H9 (cell line): ENCODE results near the gene DHX58. TPM values are rescaled to one million over a fixed set of nuclear protein-coding genes. Genes with fewer than 3 reads are reported as not detected.
"Not testable (repeated sequence)": the region's sequence is repeated elsewhere in the genome, so short reads cannot be mapped to it uniquely, and the experiment has no call there.

ENCODE experiments used
- DNase-seq: peaks from one replicate; pipeline ENCODE4 v3.0.0-alpha.2; 2017
- H2AFZ ChIP-seq: one replicate; pipeline ENCODE4 v1.6.1; 2013; ENCODE audit warnings: mild to moderate bottlenecking, low read length, control low read depth, moderate library complexity
- H2AK5ac ChIP-seq: 2 replicates; pipeline ENCODE4 v1.6.1; 2013; ENCODE audit warnings: low read length, control low read depth, mixed read lengths; ENCODE audit not compliant: insufficient read length
- H2BK120ac ChIP-seq: one replicate; pipeline ENCODE4 v1.6.1; 2013; ENCODE audit warnings: low read depth, mild to moderate bottlenecking, low read length, control low read depth, inconsistent platforms; ENCODE audit not compliant: poor library complexity, severe bottlenecking
- H2BK12ac ChIP-seq: 2 replicates; pipeline ENCODE4 v1.6.1; 2013; ENCODE audit warnings: low read length, control low read depth, mixed read lengths, low read depth; ENCODE audit not compliant: insufficient read length
- H2BK15ac ChIP-seq: 2 replicates; pipeline ENCODE4 v1.6.1; 2013; ENCODE audit warnings: low read depth, low read length, control low read depth
- H2BK20ac ChIP-seq: one replicate; pipeline ENCODE4 v1.6.1; 2013; ENCODE audit warnings: low read depth, mild to moderate bottlenecking, low read length, control low read depth, inconsistent platforms; ENCODE audit not compliant: poor library complexity, severe bottlenecking
- H2BK5ac ChIP-seq: 2 replicates; pipeline ENCODE4 v1.6.1; 2013; ENCODE audit warnings: low read length, control low read depth, mixed read lengths; ENCODE audit not compliant: insufficient read length
- H3K14ac ChIP-seq: 2 replicates; pipeline ENCODE4 v1.6.1; 2013; ENCODE audit warnings: low read length, control low read depth; ENCODE audit not compliant: insufficient read depth
- H3K18ac ChIP-seq: 2 replicates; pipeline ENCODE4 v1.6.1; 2013; ENCODE audit warnings: low read depth, mild to moderate bottlenecking, mixed read lengths, low read length, control low read depth; ENCODE audit not compliant: insufficient read length
- H3K23ac ChIP-seq: 2 replicates; pipeline ENCODE4 v1.6.1; 2013; ENCODE audit warnings: low read length, control low read depth, mixed read lengths, low read depth; ENCODE audit not compliant: insufficient read length
- H3K23me2 ChIP-seq: 2 replicates; pipeline ENCODE4 v1.6.1; 2013; ENCODE audit warnings: low read depth, mild to moderate bottlenecking, mixed read lengths, low read length, control low read depth; ENCODE audit not compliant: insufficient read length, poor library complexity, severe bottlenecking
- H3K27ac ChIP-seq: 2 replicates; pipeline ENCODE4 v1.5.1; 2013; ENCODE audit warnings: low read length, control low read depth, mixed read lengths, low read depth; ENCODE audit not compliant: insufficient read length
- H3K27me3 ChIP-seq: 2 replicates; pipeline ENCODE4 v1.6.1; 2013; ENCODE audit warnings: low read length, control low read depth, inconsistent platforms; ENCODE audit not compliant: insufficient read depth
- H3K4ac ChIP-seq: 2 replicates; pipeline ENCODE4 v1.6.1; 2013; ENCODE audit warnings: low read depth, mild to moderate bottlenecking, control low read depth, inconsistent platforms, low read length, moderate library complexity
- H3K4me1 ChIP-seq: 2 replicates; pipeline ENCODE4 v1.6.1; 2013; ENCODE audit warnings: low read length, control low read depth, inconsistent platforms; ENCODE audit not compliant: insufficient read depth
- H3K4me2 ChIP-seq: 2 replicates; pipeline ENCODE4 v1.6.1; 2013; ENCODE audit warnings: low read length, control low read depth, mixed read lengths; ENCODE audit not compliant: insufficient read length, insufficient read depth
- H3K56ac ChIP-seq: 2 replicates; pipeline ENCODE4 v1.6.1; 2013; ENCODE audit warnings: low read depth, mild to moderate bottlenecking, mixed read lengths, low read length, control low read depth; ENCODE audit not compliant: insufficient read length
- H3K79me1 ChIP-seq: 2 replicates; pipeline ENCODE4 v1.6.1; 2013; ENCODE audit warnings: low read depth, mild to moderate bottlenecking, moderate library complexity, low read length, control low read depth, inconsistent platforms; ENCODE audit not compliant: insufficient read depth, poor library complexity, severe bottlenecking
- H3K79me2 ChIP-seq: 2 replicates; pipeline ENCODE4 v1.6.1; 2013; ENCODE audit warnings: low read length, control low read depth, inconsistent platforms; ENCODE audit not compliant: insufficient read depth
- H3K9ac ChIP-seq: 2 replicates; pipeline ENCODE4 v1.6.1; 2013; ENCODE audit warnings: low read length, control low read depth, mixed read lengths; ENCODE audit not compliant: insufficient read length; ENCODE audit errors: extremely low read depth
- H3K9me3 ChIP-seq: one replicate; pipeline ENCODE4 v1.6.1; 2013; ENCODE audit warnings: low read depth, low read length, inconsistent platforms; ENCODE audit not compliant: control insufficient read depth
- H3T11ph ChIP-seq: one replicate; pipeline ENCODE4 v1.6.1; 2013; ENCODE audit warnings: mild to moderate bottlenecking, low read length, control low read depth, inconsistent platforms
- H4K20me1 ChIP-seq: one replicate; pipeline ENCODE4 v1.6.1; 2013; ENCODE audit not compliant: control insufficient read depth, insufficient read length, insufficient read depth
- H4K5ac ChIP-seq: 2 replicates; pipeline ENCODE4 v1.6.1; 2013; ENCODE audit warnings: low read depth, mild to moderate bottlenecking, mixed read lengths, low read length, control low read depth; ENCODE audit not compliant: insufficient read length
- H4K8ac ChIP-seq: replicated peaks from 2 replicates; pipeline ENCODE4 v1.6.1; 2013; ENCODE audit warnings: low read length, control low read depth, mixed read lengths, low read depth; ENCODE audit not compliant: insufficient read length
- H4K91ac ChIP-seq: 2 replicates; pipeline ENCODE4 v1.6.1; 2013; ENCODE audit warnings: low read depth, mild to moderate bottlenecking, moderate library complexity, mixed read lengths, low read length, control low read depth; ENCODE audit not compliant: insufficient read length
- H3K27ac Mint-ChIP-seq, 3 experiments: 2 replicates in 2 of 3; 3 replicates in 1 of 3; pipeline ENCODE4 v1.8.0; 2020 to 2021; ENCODE audit warnings: mixed read lengths in 3 of 3, mild to moderate bottlenecking in 1 of 3, moderate library complexity in 1 of 3
- H3K27me3 Mint-ChIP-seq: 2 replicates; pipeline ENCODE4 v1.8.0; 2021; ENCODE audit warnings: low read depth, mild to moderate bottlenecking, moderate library complexity, mixed read lengths
- H3K36me3 Mint-ChIP-seq, 3 experiments: 2 replicates in 2 of 3; 3 replicates in 1 of 3; pipeline ENCODE4 v1.8.0; 2020 to 2021; ENCODE audit warnings: low read depth in 3 of 3, mixed read lengths in 3 of 3; ENCODE audit not compliant: insufficient read depth in 1 of 3
- H3K4me1 Mint-ChIP-seq, 2 experiments: 2 replicates each; pipeline ENCODE4 v1.8.0; 2020; ENCODE audit warnings: mixed read lengths in 2 of 2
- H3K4me3 Mint-ChIP-seq, 2 experiments: 2 replicates in 1 of 2; 3 replicates in 1 of 2; pipeline ENCODE4 v1.8.0; 2020 to 2021; ENCODE audit warnings: mild to moderate bottlenecking in 2 of 2, mixed read lengths in 2 of 2, moderate library complexity in 1 of 2
- H3K9me3 Mint-ChIP-seq, 2 experiments: 2 replicates in 1 of 2; 3 replicates in 1 of 2; pipeline ENCODE4 v1.8.0; 2020; ENCODE audit warnings: mild to moderate bottlenecking in 2 of 2, mixed read lengths in 2 of 2, moderate library complexity in 1 of 2
- WGBS: extraction: QIAGEN DNeasy Blood & Tissue Kit; methylation state at CpG from one replicate; pipeline ENCODE4 v1.1.7; 2013; ENCODE audit warnings: missing lambda C conversion rate, low lambda C conversion rate, mixed read lengths; ENCODE audit not compliant: insufficient read length; ENCODE audit errors: extremely low coverage; 5-methylcytosine and 5-hydroxymethylcytosine counted together
- total RNA-seq: library from RNA; stranded (reverse); gene quantifications from 2 replicates; pipeline ENCODE4 v1.2.1, GENCODE V29; 2021
- TF ChIP-seq, protein P1 (sequence below): fragments of 200-600 bp; sonication (generic); conservative IDR thresholded peaks from 3 replicates; pipeline ENCODE4 v1.8.0; 2021; ENCODE audit warnings: antibody characterized with exemption, mild to moderate bottlenecking

Gene DHX58
- total RNA-seq, 1 experiment from 2014 or later, result 3.9 TPM

DNA sequence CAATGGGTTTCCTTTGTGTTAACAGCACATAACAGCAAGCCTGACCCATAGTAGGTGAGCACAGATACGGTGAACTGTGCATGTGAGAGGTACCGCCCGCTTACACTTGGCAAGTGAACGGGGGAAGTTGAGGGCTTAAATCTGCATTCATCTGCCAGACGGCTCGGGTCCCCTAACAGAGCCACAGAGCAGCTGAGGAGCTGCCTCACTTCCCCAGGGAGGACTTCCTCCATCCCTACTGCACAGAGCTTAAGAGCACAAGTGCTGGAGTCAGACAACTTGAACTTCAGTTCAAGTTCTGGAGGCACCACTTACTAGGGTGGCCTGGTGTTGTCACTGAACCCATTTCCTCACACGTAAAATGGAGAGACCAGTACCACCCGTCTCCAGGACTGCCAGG, 28.9 kb upstream of the DHX58 start:
- Mint-ChIP-seq H3K4me3 (no peak overlapping the region), H3K27me3 (no peaks in the 10 kb centered on the region), H3K9me3 (no peaks in the 10 kb centered on the region), H3K4me1 (peaks cover 12 to 22% of the 10 kb centered on the region in 2 experiments), H3K36me3 (peaks cover 4 to 38% (median 4%) of the 10 kb centered on the region in 3 experiments; a peak in 5 of 7 replicates), H3K27ac (no peak overlapping the region; a peak in 1 of 7 replicates)
- H2AK5ac ChIP-seq, result no peak overlapping the region
- no peak overlapping the region for H3K9ac ChIP-seq
- no peak overlapping the region for H2BK12ac ChIP-seq
- no peaks in the 10 kb centered on the region for H4K20me1 ChIP-seq
- no peak overlapping the region for H2BK20ac ChIP-seq
- TF ChIP-seq, protein P1, sequence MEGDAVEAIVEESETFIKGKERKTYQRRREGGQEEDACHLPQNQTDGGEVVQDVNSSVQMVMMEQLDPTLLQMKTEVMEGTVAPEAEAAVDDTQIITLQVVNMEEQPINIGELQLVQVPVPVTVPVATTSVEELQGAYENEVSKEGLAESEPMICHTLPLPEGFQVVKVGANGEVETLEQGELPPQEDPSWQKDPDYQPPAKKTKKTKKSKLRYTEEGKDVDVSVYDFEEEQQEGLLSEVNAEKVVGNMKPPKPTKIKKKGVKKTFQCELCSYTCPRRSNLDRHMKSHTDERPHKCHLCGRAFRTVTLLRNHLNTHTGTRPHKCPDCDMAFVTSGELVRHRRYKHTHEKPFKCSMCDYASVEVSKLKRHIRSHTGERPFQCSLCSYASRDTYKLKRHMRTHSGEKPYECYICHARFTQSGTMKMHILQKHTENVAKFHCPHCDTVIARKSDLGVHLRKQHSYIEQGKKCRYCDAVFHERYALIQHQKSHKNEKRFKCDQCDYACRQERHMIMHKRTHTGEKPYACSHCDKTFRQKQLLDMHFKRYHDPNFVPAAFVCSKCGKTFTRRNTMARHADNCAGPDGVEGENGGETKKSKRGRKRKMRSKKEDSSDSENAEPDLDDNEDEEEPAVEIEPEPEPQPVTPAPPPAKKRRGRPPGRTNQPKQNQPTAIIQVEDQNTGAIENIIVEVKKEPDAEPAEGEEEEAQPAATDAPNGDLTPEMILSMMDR, result no peak
- H3T11ph ChIP-seq, result no peak overlapping the region
- H3K14ac ChIP-seq, result no peak overlapping the region
- H2AFZ ChIP-seq, result no peak overlapping the region
- no peak overlapping the region for H3K56ac ChIP-seq
- H3K23me2 ChIP-seq, result peaks cover 5% of the 10 kb centered on the region
- H3K79me2 ChIP-seq, result peaks cover 2% of the 10 kb centered on the region; the same call in 1 of the 2 replicates
- no peaks in the 10 kb centered on the region for H3K27me3 ChIP-seq
- H3K18ac ChIP-seq, result no peak overlapping the region
- H3K4ac ChIP-seq, result no peak overlapping the region
- no peaks in the 10 kb centered on the region for H3K9me3 ChIP-seq
- H2BK15ac ChIP-seq, result no peak overlapping the region
- peaks cover 10% of the 10 kb centered on the region for H3K79me1 ChIP-seq
- no peak overlapping the region for H4K5ac ChIP-seq
- no peak overlapping the region for H3K4me2 ChIP-seq
- no peak overlapping the region for H2BK120ac ChIP-seq
- H2BK5ac ChIP-seq, result no peak overlapping the region
- H4K8ac ChIP-seq, result no peak overlapping the region
- no CpG with 5 or more reads among the region's 8 CpGs for WGBS
- H4K91ac ChIP-seq, result no peak overlapping the region
- no peak overlapping the region for H3K23ac ChIP-seq
- no peak for DNase-seq
- H3K4me1 ChIP-seq, result no peaks in the 10 kb centered on the region
- H3K27ac ChIP-seq, result no peak overlapping the region

DNA sequence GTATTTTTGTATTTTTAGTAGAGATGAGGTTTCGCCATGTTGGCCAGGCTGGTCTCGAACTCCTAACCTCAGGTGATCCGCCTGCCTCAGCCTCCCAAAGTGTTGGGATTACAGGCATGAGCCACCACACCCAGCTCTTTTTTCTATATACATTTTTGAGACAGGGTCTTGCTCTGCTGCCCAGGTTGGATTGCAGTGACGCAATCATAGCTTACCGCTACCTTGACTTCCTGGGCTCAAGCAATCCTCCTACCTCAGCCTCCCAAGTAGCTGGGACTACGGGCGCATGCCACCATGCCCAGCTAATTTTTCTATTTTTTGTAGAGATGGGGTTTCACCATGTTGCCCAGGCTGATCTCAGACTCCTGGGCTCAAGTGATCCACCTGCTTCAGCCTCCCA, 28.2 kb upstream of the DHX58 start:
- H3K9me3 ChIP-seq, H3K27me3 ChIP-seq, H3K23me2 ChIP-seq, H3K23ac ChIP-seq, H2BK120ac ChIP-seq, H3K14ac ChIP-seq, H3K27me3 Mint-ChIP-seq, H3K27ac Mint-ChIP-seq, H3K4me2 ChIP-seq, H3K79me1 ChIP-seq, H3K18ac ChIP-seq, H3K9me3 Mint-ChIP-seq, H2AFZ ChIP-seq, H3K4ac ChIP-seq, H4K91ac ChIP-seq, H2AK5ac ChIP-seq, H2BK12ac ChIP-seq, H4K8ac ChIP-seq, H4K20me1 ChIP-seq, H4K5ac ChIP-seq, H3K4me3 Mint-ChIP-seq, H2BK20ac ChIP-seq, H2BK15ac ChIP-seq, H3K27ac ChIP-seq, H2BK5ac ChIP-seq, H3K9ac ChIP-seq, H3K4me1 ChIP-seq, H3K79me2 ChIP-seq, H3K56ac ChIP-seq, H3T11ph ChIP-seq, DNase-seq: not testable (repeated sequence)
- WGBS, result no CpG with 5 or more reads among the region's 7 CpGs
- Mint-ChIP-seq H3K4me1 (peaks cover 18 to 29% of the 10 kb centered on the region in 2 experiments), H3K36me3 (peaks cover 4 to 36% (median 4%) of the 10 kb centered on the region in 3 experiments; a peak in 5 of 7 replicates)
